Heart left ventricle (tissue), 13 donors: Measurements from ENCODE around the gene TRIM40.
"Not testable (repeated sequence)": the region's sequence is repeated elsewhere in the genome, so short reads cannot be mapped to it uniquely, and the experiment has no call there.

Source experiments
- POLR2A ChIP-seq, 2 donors: fragments of 450-650 bp; IDR thresholded peaks; one replicate each; pipeline ENCODE4 v1.6.1; 2017; ENCODE audit warnings: antibody characterized with exemption in 2 of 2, mild to moderate bottlenecking in 2 of 2, moderate library complexity in 2 of 2
- TF ChIP-seq, protein P1 (sequence below), 12 donors: fragments of 200-600 bp; sonication (generic) in 4 of 12; IDR thresholded peaks; one replicate each; pipeline versions ENCODE4 v1.5.0 to v1.8.0; 2018 to 2022; ENCODE audit warnings: antibody characterized with exemption in 12 of 12, mild to moderate bottlenecking in 5 of 12
- donor health status: ischemic (EF 13 %, LVEDD 7.1; RV severe dilation, severe dysfunction).
- donor health status: DM: no; HTN: yes; CAD: no.
- donor health status: DM: no; HTN: no; CAD: no.
- donor health status: ischemic (EF 25% LVEDD 6.9; RV normal size, moderate dysfunction).
- donor health status: ischemic (EF 25% LVEDD 5.7; RV mildly dilated, moderate dysfunction).
- donor health status: ischemic (EF 35%, LVEDD 5.7; RV mildly dilated, moderate dysfunction).
- donor health status: nonischemic (EF 11% LVEDD 7.7; RV severe dilation, severe dysfunction).
- donor health status: DM: yes; HTN: yes; CAD: no.
- donor health status: PGD.
- donor health status: ischemic (EF 29% LVEDD 5.4; RV normal size, mild dysfunction).
- donor health status: nonischemic (EF 23%, LVEDD 6.1; RV moderate dilation, normal function).

DNA sequence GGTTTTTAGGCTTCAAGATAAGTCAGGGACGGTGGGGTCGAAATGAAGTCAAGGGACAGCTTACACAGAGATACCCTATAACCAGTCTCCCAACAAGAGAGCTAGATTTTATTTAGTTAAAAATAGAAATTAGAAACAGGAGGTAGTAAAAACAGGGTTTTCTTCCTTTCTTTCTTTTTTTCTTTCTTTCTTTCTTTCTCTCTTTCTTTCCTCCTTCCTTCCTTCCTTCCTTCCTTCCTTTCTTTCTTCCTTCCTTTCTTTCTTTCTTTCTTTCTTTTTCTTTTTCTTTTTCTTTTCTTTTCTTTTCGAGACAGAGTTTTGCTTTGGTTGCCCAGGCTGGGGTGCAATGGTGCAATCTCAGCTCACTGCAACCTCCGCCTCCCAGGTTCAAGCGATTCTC lies 17.2 kb upstream of the TRIM40 start:
- TF ChIP-seq, protein P1, sequence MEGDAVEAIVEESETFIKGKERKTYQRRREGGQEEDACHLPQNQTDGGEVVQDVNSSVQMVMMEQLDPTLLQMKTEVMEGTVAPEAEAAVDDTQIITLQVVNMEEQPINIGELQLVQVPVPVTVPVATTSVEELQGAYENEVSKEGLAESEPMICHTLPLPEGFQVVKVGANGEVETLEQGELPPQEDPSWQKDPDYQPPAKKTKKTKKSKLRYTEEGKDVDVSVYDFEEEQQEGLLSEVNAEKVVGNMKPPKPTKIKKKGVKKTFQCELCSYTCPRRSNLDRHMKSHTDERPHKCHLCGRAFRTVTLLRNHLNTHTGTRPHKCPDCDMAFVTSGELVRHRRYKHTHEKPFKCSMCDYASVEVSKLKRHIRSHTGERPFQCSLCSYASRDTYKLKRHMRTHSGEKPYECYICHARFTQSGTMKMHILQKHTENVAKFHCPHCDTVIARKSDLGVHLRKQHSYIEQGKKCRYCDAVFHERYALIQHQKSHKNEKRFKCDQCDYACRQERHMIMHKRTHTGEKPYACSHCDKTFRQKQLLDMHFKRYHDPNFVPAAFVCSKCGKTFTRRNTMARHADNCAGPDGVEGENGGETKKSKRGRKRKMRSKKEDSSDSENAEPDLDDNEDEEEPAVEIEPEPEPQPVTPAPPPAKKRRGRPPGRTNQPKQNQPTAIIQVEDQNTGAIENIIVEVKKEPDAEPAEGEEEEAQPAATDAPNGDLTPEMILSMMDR (IDR thresholded peaks at IDR 0.05) = not testable (repeated sequence)
- not testable (repeated sequence) for TF ChIP-seq POLR2A (IDR thresholded peaks at IDR 0.05)
